Head of caudate nucleus (tissue), 42 donors: ENCODE data around the gene PLEKHB2.

Experiments used
- DNase-seq, 42 donors: peaks; one replicate each; pipeline versions ENCODE4 v3.0.0 to v3.0.0-alpha.2; 2020 to 2021; ENCODE audit warnings: mixed read lengths in 7 of 42
- intact Hi-C: fragments of 100-400 bp; cut with DNase I; formaldehyde crosslinking; loops from one replicate; pipeline ENCODE4 v1.15.0; 2022

PLEKHB2 gene

GRCh38 chr2:131126436-131126835 is 21.3 kb downstream of the PLEKHB2 start:
- intact Hi-C loops = no loop called here
- peak in 1 of 42 donors; percentile 9 for DNase-seq

GRCh38 chr2:131127076-131127475 is 21.9 kb downstream of the PLEKHB2 start:
- peak in 18 of 42 donors; percentile 15 to 63 (median 36) for DNase-seq

DNA sequence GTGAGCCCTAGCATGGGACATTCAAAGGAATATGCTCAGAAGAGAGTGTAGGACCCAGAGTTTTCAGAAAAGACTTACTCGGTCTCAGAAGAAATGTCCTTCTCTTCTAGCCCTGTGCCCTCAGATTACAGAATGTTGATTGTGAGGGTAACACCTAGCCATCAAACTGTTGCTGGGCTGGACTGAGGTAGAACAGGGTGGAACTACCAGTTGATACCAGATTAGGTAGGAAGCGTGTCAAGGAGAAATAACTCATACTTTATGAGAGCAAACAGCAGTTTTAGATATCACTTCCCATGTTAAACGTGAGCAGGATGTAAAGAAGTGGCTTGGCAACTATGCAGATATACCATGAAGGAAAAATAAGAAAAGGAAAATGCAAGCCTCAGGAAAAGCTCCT is 22.8 kb downstream of the PLEKHB2 start:
- DNase-seq = no peak
- intact Hi-C loops = no loop called here

More at GRCh38 chr2:131127076-131127475, 21.9 kb downstream of the PLEKHB2 start:
- intact Hi-C loops = no loop called here

DNA sequence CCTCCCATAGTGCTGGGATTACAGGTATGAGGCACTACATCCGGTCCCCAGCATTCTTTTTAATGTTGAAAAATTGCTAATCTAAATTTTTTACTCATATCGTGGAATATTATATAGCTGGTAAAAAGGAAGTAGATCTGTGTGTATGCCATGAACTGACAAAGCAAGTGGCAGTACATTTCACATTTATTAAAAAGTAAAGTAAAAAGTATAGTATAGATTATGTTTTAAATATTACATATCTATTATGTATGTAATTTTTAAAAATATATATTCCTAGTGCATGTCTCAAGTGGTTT is 25.1 kb downstream of the PLEKHB2 start:
- no peak for DNase-seq
- intact Hi-C loops = no loop called here

DNA sequence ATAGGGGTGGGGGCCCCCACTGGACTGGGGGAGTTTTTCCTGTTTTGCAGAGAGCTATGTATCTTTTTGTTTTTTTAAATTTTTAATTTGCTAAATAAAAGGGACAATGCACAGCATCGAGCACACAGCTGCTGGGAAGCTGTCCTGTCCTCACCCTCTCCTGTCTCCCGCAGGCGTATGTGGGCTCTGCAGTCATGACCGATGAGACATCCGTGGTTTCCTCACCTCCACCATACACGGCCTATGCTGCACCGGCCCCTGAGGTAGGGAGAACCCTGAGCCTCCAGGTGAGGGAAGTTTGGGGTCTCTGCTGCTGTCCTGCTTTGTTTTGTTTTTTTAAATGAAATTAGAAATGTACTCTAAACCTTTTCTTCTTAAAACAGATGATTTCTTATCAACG is 27.6 kb downstream of the PLEKHB2 start:
- no peak for DNase-seq
- intact Hi-C loops = no loop called here

GRCh38 chr2:131140581-131140980 is 35.4 kb downstream of the PLEKHB2 start:
- intact Hi-C loops = no loop called here
- no peak for DNase-seq

- no peak for DNase-seq
- intact Hi-C loops = no loop called here
These were observed 37.7 kb downstream of the PLEKHB2 start for GRCh38 chr2:131142849-131143248.

- intact Hi-C loops = no loop called here
- peak in 1 of 42 donors; percentile 25 for DNase-seq
These were observed 38.7 kb downstream of the PLEKHB2 start for GRCh38 chr2:131143803-131144202.

GRCh38 chr2:131145040-131145439 is 39.9 kb downstream of the PLEKHB2 start:
- intact Hi-C loops = no loop called here
- no peak for DNase-seq

DNA sequence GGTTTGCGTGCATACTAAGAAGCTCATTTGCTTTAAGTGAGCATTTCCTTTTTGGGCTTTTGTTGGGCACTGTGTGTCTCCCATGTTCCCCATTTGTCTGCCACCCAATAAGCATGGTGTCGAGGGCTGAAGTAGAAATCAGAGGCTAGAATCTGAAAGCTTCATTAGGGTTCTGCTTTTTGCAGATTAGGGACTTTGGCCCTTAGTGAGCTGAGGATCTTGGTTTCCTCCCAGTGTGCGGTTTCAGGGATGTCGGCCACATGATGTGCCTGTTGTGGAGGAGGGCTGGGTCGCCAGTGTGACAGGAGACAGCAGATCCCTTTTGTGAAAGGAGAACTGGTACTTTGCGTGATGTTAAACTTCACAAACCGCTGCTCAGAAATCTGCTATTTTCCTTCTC is 41.1 kb downstream of the PLEKHB2 start:
- DNase-seq = peak in 5 of 42 donors; percentile 13 to 43 (median 26)
- intact Hi-C loops = no loop called here

GRCh38 chr2:131146749-131147148 is 41.6 kb downstream of the PLEKHB2 start:
- DNase-seq = no peak
- intact Hi-C loops = no loop called here

DNA sequence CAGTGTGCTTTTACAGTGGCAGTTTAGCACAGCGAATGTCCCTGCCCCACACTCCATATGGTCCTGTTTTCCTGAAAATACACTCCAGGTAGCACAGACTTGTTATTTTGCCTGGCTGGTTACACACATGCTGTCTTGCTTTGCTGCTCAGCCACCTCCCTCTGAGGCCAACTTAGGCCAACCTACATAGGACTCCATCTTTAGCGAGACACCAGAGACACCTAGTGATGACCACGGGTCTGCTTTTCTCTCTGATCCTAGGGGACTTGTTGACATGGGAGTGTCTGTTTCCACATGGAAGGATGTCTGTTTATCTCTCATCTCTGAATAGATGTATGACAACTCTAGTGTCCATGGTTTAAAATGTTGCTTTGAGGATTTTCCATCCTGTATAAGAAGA is 43.3 kb downstream of the PLEKHB2 start:
- DNase-seq = peak in 5 of 42 donors; percentile 17 to 41 (median 33)
- intact Hi-C loops = no loop called here

GRCh38 chr2:131150109-131150508 is 45.0 kb downstream of the PLEKHB2 start:
- intact Hi-C loops = loop anchor here (10.0 kb wide), 1 partner anchor 185 kb away; no protein-coding TSS in a partner anchor
- DNase-seq = peak in 1 of 42 donors; percentile 10

GRCh38 chr2:131151398-131151797 is 46.3 kb downstream of the PLEKHB2 start:
- DNase-seq = no peak
- intact Hi-C loops = loop anchor here (10.0 kb wide), 1 partner anchor 183 kb away; no protein-coding TSS in a partner anchor

DNA sequence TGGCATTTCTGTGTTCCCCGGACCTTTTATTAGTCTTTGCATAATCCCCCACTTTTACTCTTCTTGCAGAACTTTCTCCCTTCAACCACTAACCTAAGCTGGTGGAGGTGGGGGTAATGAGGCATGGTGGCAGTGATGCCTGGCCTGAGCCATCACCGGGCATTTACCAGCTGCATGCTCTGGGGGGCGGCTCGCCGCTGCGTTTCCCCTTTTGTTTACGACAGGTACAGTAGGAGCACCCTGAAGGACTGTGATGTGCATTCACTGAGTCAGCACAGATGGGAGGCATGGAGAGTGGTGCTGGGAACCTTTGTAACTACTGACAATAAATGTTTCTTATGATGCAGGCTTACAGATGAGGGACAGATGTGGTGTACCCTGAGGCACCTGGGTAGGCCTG is 46.9 kb downstream of the PLEKHB2 start:
- peak in 1 of 42 donors; percentile 32 for DNase-seq
- intact Hi-C loops = loop anchor here (10.0 kb wide), 1 partner anchor 183 kb away; no protein-coding TSS in a partner anchor

DNA sequence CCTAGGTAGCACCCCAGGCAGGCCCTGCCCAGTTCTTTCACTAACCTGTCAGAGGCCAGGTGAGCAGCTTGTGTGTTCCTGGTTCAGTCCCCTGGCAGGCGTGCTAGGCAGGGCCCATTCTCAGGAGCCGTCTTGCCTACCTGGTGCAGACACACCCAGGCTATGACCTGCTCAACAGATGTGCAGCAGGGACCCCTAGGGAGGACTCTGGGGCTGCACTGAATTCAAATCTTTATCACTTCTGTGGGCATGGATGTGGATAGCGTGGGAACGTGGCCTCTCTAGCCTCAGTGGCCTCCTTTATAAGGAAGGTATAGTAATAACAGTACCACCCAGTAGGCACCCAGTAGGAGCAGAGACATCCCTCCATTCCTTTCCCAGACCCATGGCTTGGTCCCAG is 48.4 kb downstream of the PLEKHB2 start:
- DNase-seq = peak in 1 of 42 donors; percentile 27
- intact Hi-C loops = loop anchor here (10.0 kb wide), 1 partner anchor 181 kb away; no protein-coding TSS in a partner anchor

DNA sequence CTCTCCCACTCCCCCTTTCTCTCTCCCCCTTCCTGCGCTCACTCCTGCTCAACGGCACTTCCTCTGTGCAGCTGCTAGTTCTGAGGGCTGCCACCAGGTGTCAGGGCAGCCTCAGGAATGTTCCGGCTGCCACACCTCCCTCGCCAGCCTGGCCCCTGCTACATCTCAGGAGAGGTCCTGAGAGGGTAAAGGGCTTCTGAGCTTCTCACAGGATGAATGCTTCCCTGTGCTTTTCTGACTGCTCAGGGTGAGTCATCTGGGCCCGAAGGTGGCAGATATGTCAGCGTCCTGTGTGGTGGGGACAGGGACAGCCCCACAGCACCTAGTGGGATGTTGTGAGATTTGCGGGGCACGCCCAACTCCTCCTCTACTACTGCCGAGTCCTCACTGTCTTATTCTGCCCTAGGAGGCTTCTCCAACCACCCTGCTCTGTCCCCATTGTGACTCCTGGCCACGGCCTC is 49.0 kb downstream of the PLEKHB2 start:
- peak; percentile 44 to 84 (median 68) for DNase-seq
- intact Hi-C loops = loop anchor here (10.0 kb wide), 1 partner anchor 181 kb away; no protein-coding TSS in a partner anchor

GRCh38 chr2:131154647-131155046 is 49.5 kb downstream of the PLEKHB2 start:
- intact Hi-C loops = loop anchor here (10.0 kb wide), 1 partner anchor 180 kb away; no protein-coding TSS in a partner anchor

GRCh38 chr2:131155208-131155855 is 50.2 kb downstream of the PLEKHB2 start:
- intact Hi-C loops = loop anchor here (10.0 kb wide), 1 partner anchor 179 kb away; no protein-coding TSS in a partner anchor
- peak in 1 of 42 donors; percentile 29 for DNase-seq

More at GRCh38 chr2:131154647-131155046, 49.5 kb downstream of the PLEKHB2 start:
- DNase-seq = peak in 1 of 42 donors; percentile 21

DNA sequence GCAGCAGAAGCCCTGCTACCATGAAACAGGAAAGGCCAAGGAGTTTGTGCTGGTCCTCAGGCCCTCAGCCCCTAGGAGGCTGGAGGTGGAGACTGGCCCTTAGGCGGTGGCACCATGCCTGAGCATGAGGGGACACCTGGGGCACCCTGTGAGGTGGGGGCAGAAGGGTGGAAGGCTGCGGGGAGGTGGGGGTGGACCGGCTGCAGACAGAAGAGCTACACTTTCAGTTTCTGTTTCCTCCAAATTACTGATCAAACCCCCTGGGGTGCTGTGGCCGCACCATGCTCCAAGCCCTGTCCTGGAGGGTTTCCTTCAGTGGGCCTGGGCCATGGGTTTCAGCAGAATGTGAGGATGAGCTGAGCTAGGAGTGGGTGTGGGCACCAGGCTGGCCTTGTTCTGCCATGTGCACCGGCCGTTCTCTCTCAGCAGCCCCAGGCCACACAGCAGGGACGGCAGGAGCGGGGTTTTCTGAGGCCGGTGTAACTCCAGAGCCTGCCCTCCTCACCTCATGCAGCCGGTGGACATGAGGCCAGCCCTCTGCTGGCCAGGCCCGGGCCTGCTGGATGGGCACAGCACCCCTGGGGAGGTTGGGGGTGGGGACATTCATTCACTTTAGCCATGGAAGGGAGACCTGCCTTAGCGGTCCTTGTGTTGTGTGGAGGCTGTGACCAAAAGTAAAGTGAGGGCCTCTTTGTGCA is 51.5 kb downstream of the PLEKHB2 start:
- intact Hi-C loops = loop anchor here (10.0 kb wide), 1 partner anchor 178 kb away; no protein-coding TSS in a partner anchor
- peak in 1 of 42 donors; percentile 31 for DNase-seq
